ENCODE measurements around the gene VPS13D.

Gene VPS13D

DNA sequence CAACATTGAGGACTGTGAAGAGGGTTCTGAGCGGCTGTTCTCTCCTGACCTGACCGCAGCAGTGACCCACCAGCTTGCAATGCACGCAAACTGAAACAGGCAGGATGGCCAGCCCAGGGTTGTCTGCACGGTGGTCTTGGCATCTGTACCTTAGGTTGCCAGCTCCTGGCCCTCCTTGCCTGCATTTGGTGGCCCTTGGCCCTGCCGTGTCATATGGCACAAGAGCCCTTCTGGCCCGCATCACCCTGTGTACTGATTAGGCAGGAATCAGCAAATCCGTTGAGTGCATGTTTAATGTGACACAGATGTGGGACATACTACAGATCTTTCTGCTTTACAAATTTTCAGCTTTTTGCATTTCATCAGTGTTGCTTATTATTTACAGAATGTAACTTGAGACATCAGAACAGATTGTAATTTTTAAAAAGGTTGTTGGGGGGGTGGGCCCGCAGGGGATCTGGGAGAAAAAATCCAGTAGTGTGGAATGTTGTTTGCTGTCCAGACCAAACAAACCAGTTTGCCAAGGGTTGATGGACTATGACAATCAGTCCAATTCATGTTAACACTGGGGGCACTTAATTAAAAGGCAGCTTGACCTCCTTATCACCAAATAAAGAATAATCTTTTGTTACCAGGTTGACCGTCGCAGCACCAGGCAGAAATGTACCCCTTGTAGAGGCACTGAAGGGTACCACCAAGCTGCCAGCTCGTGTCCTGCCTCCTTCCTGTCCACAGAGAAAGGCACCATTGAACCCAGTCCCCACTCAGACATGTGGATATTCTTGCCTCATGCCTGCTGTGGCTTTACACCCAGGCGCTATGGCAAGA lies 255.6 kb downstream of the VPS13D start:
- no peak overlapping the region for H3K27ac ChIP-seq (ENCODE audit: low read depth, low read length)

DNA sequence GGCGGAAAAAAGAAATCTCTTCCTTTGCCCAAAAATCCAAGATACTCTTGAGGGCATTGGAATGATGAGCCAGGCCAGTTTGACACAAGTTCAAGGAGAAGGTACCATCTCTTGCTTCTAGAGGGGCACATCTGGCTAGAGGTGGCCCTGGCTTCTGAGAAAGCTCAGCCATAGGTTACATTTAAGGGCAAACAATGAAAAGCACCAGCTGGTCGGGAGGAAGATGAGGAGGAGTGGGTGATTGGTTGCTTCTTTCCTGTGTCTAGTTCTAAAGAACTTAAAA lies 256.2 kb downstream of the VPS13D start:
- no peak overlapping the region for H3K4me3 ChIP-seq (ENCODE audit: low read depth in 1 of 2, low read length in 2 of 2)
- no peaks in the 10 kb centered on the region for H3K9me3 ChIP-seq (ENCODE audit: control insufficient read depth in 1 of 2, low read length in 2 of 2)
- no peaks in the 10 kb centered on the region for H3K27me3 ChIP-seq (ENCODE audit: control insufficient read depth in 1 of 2, insufficient read depth in 2 of 2, low read length in 2 of 2)
- no peak overlapping the region for H3K9ac ChIP-seq (ENCODE audit: low read depth in 1 of 2, low read length in 2 of 2)
- H3K36me3 ChIP-seq (ENCODE audit: control insufficient read depth in 1 of 2, insufficient read depth in 2 of 2, low read length in 2 of 2) = peaks cover 0 to 19% of the 10 kb centered on the region in 2 donors
- peaks cover 10 to 14% of the 10 kb centered on the region in 2 donors for H3K4me1 ChIP-seq (ENCODE audit: control insufficient read depth in 1 of 2, insufficient read depth in 2 of 2, low read length in 2 of 2)
- no peak overlapping the region for H3K27ac ChIP-seq (ENCODE audit: low read depth, low read length)

More for the DNA sequence above, 255.6 kb downstream of the VPS13D start:
- Histone ChIP-seq H3K9me3 (ENCODE audit: control insufficient read depth in 1 of 2, low read length in 2 of 2) (no peaks in the 10 kb centered on the region), H3K27me3 (ENCODE audit: control insufficient read depth in 1 of 2, insufficient read depth in 2 of 2, low read length in 2 of 2) (no peaks in the 10 kb centered on the region), H3K36me3 (ENCODE audit: control insufficient read depth in 1 of 2, insufficient read depth in 2 of 2, low read length in 2 of 2) (peaks cover 0 to 19% of the 10 kb centered on the region in 2 donors), H3K9ac (ENCODE audit: low read depth in 1 of 2, low read length in 2 of 2) (no peak overlapping the region), H3K4me3 (ENCODE audit: low read depth in 1 of 2, low read length in 2 of 2) (no peak overlapping the region), H3K4me1 (ENCODE audit: control insufficient read depth in 1 of 2, insufficient read depth in 2 of 2, low read length in 2 of 2) (peaks cover 15 to 19% of the 10 kb centered on the region in 2 donors)

DNA sequence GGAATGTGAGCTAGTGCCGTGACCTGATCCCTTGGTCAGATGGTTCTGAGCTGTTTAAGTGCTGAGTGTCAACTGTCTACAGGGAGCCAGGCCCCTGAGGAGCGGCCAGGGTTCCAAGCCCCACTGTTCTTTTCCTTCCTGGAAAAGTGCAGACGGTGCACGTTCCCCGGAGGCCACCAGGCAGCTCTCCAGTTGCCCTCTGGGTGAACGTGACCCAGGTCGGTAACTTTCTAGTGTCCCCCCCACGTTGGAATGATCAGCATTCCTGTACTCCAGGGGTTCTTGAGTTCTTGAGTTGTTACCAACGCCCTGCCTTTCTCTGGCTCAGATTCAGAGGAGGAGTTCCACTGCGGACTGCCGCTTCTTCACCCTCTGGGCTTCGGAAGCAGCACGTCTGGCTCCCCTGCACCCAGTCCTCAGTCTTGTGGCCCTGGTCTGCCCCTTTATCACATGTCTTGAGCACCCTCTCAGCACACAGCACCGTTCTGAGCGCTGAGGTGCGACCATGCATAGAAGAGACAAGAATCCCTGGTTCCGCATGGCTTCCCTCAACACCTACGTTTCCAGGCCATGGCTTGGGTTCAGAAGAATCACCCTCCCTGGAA lies 256.7 kb downstream of the VPS13D start:
- no peaks in the 10 kb centered on the region for H3K9me3 ChIP-seq (ENCODE audit: control insufficient read depth in 1 of 2, low read length in 2 of 2)
- no peak overlapping the region for H3K9ac ChIP-seq (ENCODE audit: low read depth in 1 of 2, low read length in 2 of 2)
- H3K27me3 ChIP-seq (ENCODE audit: control insufficient read depth in 1 of 2, insufficient read depth in 2 of 2, low read length in 2 of 2) = no peaks in the 10 kb centered on the region
- H3K4me1 ChIP-seq (ENCODE audit: control insufficient read depth in 1 of 2, insufficient read depth in 2 of 2, low read length in 2 of 2) = peaks cover 5 to 9% of the 10 kb centered on the region in 2 donors
- H3K36me3 ChIP-seq (ENCODE audit: control insufficient read depth in 1 of 2, insufficient read depth in 2 of 2, low read length in 2 of 2) = peaks cover 0 to 19% of the 10 kb centered on the region in 2 donors
- no peak overlapping the region for H3K4me3 ChIP-seq (ENCODE audit: low read depth in 1 of 2, low read length in 2 of 2)
- H3K27ac ChIP-seq (ENCODE audit: low read depth, low read length) = no peak overlapping the region

DNA sequence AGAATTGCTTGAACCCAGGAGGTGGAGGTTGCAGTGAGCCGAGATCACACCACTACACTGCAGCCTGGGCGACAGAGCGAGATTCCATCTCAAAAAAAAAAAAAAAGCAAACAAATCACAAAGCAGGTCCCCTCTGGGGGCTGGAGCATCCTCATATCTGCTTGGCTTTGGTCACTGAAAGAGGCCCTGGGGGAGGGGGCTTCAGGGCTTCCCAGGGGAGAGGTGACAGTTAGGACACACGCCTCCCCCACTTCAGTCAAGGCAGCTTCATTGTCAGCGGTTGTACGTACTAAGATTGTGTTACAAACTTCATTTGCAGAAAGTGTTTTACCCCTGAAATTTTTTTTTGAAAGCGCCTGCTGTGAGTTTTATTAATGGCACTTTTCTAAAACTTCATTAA lies 257.7 kb downstream of the VPS13D start:
- no peak overlapping the region for H3K9ac ChIP-seq (ENCODE audit: low read depth in 1 of 2, low read length in 2 of 2)
- no peaks in the 10 kb centered on the region for H3K27me3 ChIP-seq (ENCODE audit: control insufficient read depth in 1 of 2, insufficient read depth in 2 of 2, low read length in 2 of 2)
- H3K36me3 ChIP-seq (ENCODE audit: control insufficient read depth in 1 of 2, insufficient read depth in 2 of 2, low read length in 2 of 2) = peaks cover 0 to 19% of the 10 kb centered on the region in 2 donors
- no peak overlapping the region for H3K27ac ChIP-seq (ENCODE audit: low read depth, low read length)
- no peak overlapping the region for H3K4me3 ChIP-seq (ENCODE audit: low read depth in 1 of 2, low read length in 2 of 2)
- H3K4me1 ChIP-seq (ENCODE audit: control insufficient read depth in 1 of 2, insufficient read depth in 2 of 2, low read length in 2 of 2) = peaks cover 0 to 4% of the 10 kb centered on the region in 2 donors
- no peaks in the 10 kb centered on the region for H3K9me3 ChIP-seq (ENCODE audit: control insufficient read depth in 1 of 2, low read length in 2 of 2)

DNA sequence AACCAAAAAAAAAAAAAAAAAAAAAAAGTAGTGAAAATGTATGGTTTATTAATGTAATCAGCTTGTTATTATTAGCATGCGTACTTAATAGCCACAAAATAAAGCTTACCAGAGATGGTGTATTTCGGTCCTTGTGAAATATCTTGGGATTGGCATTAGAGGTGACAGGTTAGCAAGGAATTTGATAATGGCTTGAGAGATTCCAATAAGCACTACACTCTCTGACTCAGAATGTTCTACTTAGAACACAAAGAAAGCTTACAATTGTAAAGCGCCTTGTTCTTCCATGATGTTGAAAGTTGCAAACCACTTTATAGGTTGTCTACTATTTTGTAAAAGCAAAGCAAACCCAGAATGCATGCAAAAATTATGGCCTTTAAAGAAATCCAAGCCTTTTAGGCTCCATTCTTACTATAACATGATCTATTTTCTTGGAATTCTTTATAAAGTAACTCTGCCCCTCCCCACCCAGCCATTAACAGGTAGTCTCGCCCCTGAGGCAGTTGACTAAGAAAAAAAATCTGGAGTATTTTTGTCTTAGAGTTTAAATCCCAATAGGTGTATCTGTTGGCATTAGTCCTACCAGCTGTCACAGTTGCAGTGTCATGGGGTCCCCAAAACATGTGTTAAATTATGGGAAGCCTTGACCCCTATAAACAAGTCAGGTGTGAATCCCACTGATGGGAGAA lies 259.0 kb downstream of the VPS13D start:
- no peak overlapping the region for H3K27ac ChIP-seq (ENCODE audit: low read depth, low read length)
- no peak overlapping the region for H3K4me3 ChIP-seq (ENCODE audit: low read depth in 1 of 2, low read length in 2 of 2)
- H3K9me3 ChIP-seq (ENCODE audit: control insufficient read depth in 1 of 2, low read length in 2 of 2) = no peaks in the 10 kb centered on the region
- no peaks in the 10 kb centered on the region for H3K27me3 ChIP-seq (ENCODE audit: control insufficient read depth in 1 of 2, insufficient read depth in 2 of 2, low read length in 2 of 2)
- H3K9ac ChIP-seq (ENCODE audit: low read depth in 1 of 2, low read length in 2 of 2) = no peak overlapping the region
- H3K36me3 ChIP-seq (ENCODE audit: control insufficient read depth in 1 of 2, insufficient read depth in 2 of 2, low read length in 2 of 2) = peaks cover 0 to 22% of the 10 kb centered on the region in 2 donors
- peaks cover 0 to 4% of the 10 kb centered on the region in 2 donors for H3K4me1 ChIP-seq (ENCODE audit: control insufficient read depth in 1 of 2, insufficient read depth in 2 of 2, low read length in 2 of 2)

DNA sequence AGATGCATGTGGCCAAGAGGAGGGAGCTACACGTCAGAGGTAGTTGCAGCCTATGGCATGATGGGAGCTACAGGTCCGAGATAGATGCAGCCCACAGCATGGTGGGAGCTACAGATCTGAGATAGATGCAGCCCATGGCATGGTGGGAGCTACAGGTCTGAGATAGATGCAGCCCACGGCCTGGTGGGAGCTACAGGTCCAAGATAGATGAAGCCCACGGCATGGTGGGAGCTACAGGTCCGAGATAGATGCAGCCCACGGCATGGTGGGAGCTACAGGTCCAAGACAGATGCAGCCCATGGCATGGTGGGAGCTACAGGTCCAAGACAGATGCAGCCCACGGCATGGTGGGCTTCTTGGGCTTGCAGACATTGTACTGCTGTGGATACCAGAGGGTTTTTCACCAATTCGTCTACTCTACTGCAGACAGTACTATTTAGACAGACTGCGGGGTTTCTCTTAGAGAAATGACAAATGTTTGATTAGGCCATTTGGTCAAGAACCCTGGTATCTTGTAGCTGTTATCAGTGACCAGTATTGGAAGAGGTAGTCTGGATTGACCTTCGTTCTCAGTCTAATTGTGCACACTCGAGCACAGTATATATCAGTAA lies 260.8 kb downstream of the VPS13D start:
- Histone ChIP-seq H3K9ac (ENCODE audit: low read depth in 1 of 2, low read length in 2 of 2) (no peak overlapping the region), H3K27ac (ENCODE audit: low read depth, low read length) (no peak overlapping the region), H3K4me3 (ENCODE audit: low read depth in 1 of 2, low read length in 2 of 2) (no peak overlapping the region), H3K4me1 (ENCODE audit: control insufficient read depth in 1 of 2, insufficient read depth in 2 of 2, low read length in 2 of 2) (peaks cover 0 to 4% of the 10 kb centered on the region in 2 donors), H3K36me3 (ENCODE audit: control insufficient read depth in 1 of 2, insufficient read depth in 2 of 2, low read length in 2 of 2) (peaks cover 0 to 17% of the 10 kb centered on the region in 2 donors), H3K27me3 (ENCODE audit: control insufficient read depth in 1 of 2, insufficient read depth in 2 of 2, low read length in 2 of 2) (no peaks in the 10 kb centered on the region), H3K9me3 (ENCODE audit: control insufficient read depth in 1 of 2, low read length in 2 of 2) (no peaks in the 10 kb centered on the region)

DNA sequence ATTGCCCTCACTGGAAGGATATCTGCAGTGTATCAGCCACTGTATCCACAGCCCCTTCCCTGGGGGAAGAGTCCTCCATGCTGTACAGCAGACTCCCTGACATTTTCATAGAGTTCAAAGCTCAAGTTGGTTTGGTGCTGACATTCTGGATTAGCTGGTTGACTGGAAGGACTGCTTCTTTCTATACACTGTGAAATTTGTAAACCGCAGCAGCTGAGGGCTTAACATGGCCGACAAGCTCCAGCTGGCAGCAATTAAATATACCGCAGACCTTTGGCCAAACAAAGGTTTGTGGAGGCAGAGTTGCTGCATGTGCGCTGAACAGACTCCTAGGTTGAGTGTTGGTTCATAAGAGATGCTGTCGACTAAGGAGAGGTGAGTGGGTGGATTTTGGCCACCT lies 261.8 kb downstream of the VPS13D start:
- no peak overlapping the region for H3K4me3 ChIP-seq (ENCODE audit: low read depth in 1 of 2, low read length in 2 of 2)
- H3K9ac ChIP-seq (ENCODE audit: low read depth in 1 of 2, low read length in 2 of 2) = no peak overlapping the region
- H3K4me1 ChIP-seq (ENCODE audit: control insufficient read depth in 1 of 2, insufficient read depth in 2 of 2, low read length in 2 of 2) = peaks cover 0 to 2% of the 10 kb centered on the region in 2 donors
- H3K36me3 ChIP-seq (ENCODE audit: control insufficient read depth in 1 of 2, insufficient read depth in 2 of 2, low read length in 2 of 2) = peaks cover 0 to 8% of the 10 kb centered on the region in 2 donors
- H3K9me3 ChIP-seq (ENCODE audit: control insufficient read depth in 1 of 2, low read length in 2 of 2) = no peaks in the 10 kb centered on the region
- H3K27ac ChIP-seq (ENCODE audit: low read depth, low read length) = no peak overlapping the region
- no peaks in the 10 kb centered on the region for H3K27me3 ChIP-seq (ENCODE audit: control insufficient read depth in 1 of 2, insufficient read depth in 2 of 2, low read length in 2 of 2)

DNA sequence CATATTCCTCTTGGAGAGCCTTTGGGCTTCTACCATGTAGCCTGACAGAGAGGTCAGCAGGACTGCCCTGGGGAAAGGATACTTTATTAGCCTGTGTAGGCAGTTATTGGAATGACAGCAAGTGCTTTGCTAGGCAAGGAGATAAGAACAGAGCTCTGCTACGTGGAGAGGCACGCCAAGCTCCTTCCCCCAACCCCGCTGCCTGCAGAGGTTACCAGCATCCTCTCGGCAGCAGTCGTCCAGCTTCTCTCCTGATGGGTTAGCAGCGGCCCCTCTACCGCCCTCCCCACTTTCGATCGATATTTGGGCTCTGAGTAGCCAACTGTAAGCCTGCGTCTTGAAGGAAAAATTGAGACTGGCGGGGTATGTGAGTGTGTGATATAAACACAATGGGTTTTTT lies 265.9 kb downstream of the VPS13D start:
- Histone ChIP-seq H3K27me3 (ENCODE audit: control insufficient read depth in 1 of 2, insufficient read depth in 2 of 2, low read length in 2 of 2) (no peaks in the 10 kb centered on the region), H3K27ac (ENCODE audit: low read depth, low read length) (no peak overlapping the region), H3K4me3 (ENCODE audit: low read depth in 1 of 2, low read length in 2 of 2) (no peak overlapping the region), H3K9ac (ENCODE audit: low read depth in 1 of 2, low read length in 2 of 2) (no peak overlapping the region), H3K36me3 (ENCODE audit: control insufficient read depth in 1 of 2, insufficient read depth in 2 of 2, low read length in 2 of 2) (peaks cover 9 to 14% of the 10 kb centered on the region in 2 donors), H3K4me1 (ENCODE audit: control insufficient read depth in 1 of 2, insufficient read depth in 2 of 2, low read length in 2 of 2) (no peaks in the 10 kb centered on the region), H3K9me3 (ENCODE audit: control insufficient read depth in 1 of 2, low read length in 2 of 2) (no peaks in the 10 kb centered on the region)

DNA sequence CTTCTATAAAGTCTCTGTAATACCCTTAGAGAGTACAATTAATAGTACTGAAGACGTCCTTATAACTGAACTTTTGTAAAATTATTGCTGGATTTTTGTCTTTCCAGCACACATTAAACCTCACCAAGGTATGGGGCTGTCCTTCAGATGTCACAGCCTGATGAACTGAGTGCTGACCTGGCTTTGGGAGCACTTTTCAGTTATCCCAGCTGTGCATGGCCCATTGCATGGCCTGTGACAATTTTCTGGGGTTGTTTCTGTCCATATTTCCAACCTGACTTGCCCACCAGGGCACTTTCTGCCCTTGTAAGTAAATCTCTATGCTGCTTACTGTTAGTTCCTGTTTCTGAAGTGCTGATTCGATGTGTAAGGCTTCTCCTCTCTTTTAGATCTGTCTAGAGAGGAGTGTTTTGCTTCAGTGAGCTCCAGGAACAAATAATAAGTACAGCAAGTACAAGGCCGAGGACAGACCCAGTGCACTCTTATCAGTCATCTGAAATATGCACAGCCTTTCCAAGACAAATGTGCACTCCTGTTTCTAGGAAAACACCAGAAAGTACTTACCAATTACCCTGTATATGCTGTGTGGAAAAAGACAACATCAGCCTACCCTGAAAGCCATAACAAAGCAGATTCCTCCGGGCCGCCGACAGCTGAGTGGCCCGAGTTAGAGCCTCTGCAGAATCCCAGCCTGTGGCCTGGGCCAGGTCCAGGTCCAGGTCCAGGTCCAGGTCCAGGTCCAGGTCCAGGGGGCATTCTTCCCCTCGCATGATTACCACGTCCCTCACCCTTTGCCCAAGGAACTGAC lies 266.5 kb downstream of the VPS13D start:
- no peaks in the 10 kb centered on the region for H3K4me1 ChIP-seq (ENCODE audit: control insufficient read depth in 1 of 2, insufficient read depth in 2 of 2, low read length in 2 of 2)
- no peaks in the 10 kb centered on the region for H3K27me3 ChIP-seq (ENCODE audit: control insufficient read depth in 1 of 2, insufficient read depth in 2 of 2, low read length in 2 of 2)
- no peak overlapping the region for H3K9ac ChIP-seq (ENCODE audit: low read depth in 1 of 2, low read length in 2 of 2)
- H3K4me3 ChIP-seq (ENCODE audit: low read depth in 1 of 2, low read length in 2 of 2) = no peak overlapping the region
- H3K27ac ChIP-seq (ENCODE audit: low read depth, low read length) = no peak overlapping the region
- no peaks in the 10 kb centered on the region for H3K9me3 ChIP-seq (ENCODE audit: control insufficient read depth in 1 of 2, low read length in 2 of 2)
- peaks cover 9 to 14% of the 10 kb centered on the region in 2 donors for H3K36me3 ChIP-seq (ENCODE audit: control insufficient read depth in 1 of 2, insufficient read depth in 2 of 2, low read length in 2 of 2)
